ENCODE results near the gene JADE2.

GRCh38 chr5:134606726-134607125, 81.3 kb downstream of the JADE2 start:
- TF ChIP-seq, protein P1, sequence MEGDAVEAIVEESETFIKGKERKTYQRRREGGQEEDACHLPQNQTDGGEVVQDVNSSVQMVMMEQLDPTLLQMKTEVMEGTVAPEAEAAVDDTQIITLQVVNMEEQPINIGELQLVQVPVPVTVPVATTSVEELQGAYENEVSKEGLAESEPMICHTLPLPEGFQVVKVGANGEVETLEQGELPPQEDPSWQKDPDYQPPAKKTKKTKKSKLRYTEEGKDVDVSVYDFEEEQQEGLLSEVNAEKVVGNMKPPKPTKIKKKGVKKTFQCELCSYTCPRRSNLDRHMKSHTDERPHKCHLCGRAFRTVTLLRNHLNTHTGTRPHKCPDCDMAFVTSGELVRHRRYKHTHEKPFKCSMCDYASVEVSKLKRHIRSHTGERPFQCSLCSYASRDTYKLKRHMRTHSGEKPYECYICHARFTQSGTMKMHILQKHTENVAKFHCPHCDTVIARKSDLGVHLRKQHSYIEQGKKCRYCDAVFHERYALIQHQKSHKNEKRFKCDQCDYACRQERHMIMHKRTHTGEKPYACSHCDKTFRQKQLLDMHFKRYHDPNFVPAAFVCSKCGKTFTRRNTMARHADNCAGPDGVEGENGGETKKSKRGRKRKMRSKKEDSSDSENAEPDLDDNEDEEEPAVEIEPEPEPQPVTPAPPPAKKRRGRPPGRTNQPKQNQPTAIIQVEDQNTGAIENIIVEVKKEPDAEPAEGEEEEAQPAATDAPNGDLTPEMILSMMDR (IDR thresholded peaks at IDR 0.05): no peak
- TF ChIP-seq POLR2A (IDR thresholded peaks at IDR 0.05): no peak

All from heart left ventricle (tissue), 13 donors.